ENCODE results near the gene TRAPPC3L. TPM values are rescaled to one million over a fixed set of nuclear protein-coding genes. Genes with fewer than 3 reads are reported as not detected.

TRAPPC3L gene
- total and polyA plus RNA-seq, 2 of the 8 experiments (the other 6 are each of a cell fraction or from before 2014, with no cell fraction given) = not detected

DNA sequence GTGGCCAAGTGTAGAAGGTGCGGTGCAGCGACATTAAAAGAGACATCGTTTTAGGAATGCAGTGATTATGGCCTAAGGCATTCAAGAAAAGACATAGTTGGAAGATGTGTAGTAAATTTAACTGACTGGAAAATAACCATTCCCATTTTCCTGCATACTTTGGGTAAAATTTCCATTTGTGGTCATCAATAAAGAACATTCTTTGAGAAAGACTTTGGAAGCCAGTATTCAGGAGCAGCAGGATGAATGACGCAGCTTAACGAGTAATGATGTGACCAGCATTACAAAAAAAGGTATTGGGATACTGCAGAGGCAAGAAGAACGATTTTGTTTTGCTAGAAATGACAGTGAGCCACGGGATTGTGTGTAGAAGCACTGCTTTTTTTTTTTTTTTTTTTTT, 18.8 kb upstream of the TRAPPC3L start:
- Histone ChIP-seq H3K4me2 (ENCODE audit: insufficient read depth in 1 of 2, low read depth in 2 of 2, low read length in 2 of 2) (no peak overlapping the region), H3K14ac (ENCODE audit: insufficient read length) (no peak overlapping the region), H3K27me3 (replicated peaks in 1 of 4; ENCODE audit: control insufficient read depth in 3 of 4, extremely low read depth in 1 of 4, insufficient read depth in 3 of 4, low read length in 3 of 4) (no peaks in the 10 kb centered on the region), H3K27ac (ENCODE audit: low read depth, low read length) (no peak overlapping the region), H2BK5ac (ENCODE audit: low read depth, low read length) (no peak overlapping the region), H3K56ac (replicated peaks; ENCODE audit: insufficient read length, low read depth, low read length) (no peak overlapping the region), H2AK5ac (ENCODE audit: low read depth, low read length) (no peak overlapping the region), H2BK12ac (ENCODE audit: low read depth, low read length) (no peak overlapping the region), H3K36me3 (ENCODE audit: control insufficient read depth in 2 of 4, insufficient read depth in 4 of 4, low read length in 3 of 4) (no peaks in the 10 kb centered on the region), H4K8ac (ENCODE audit: extremely low read depth, insufficient read depth, low read length) (no peak overlapping the region), H3K4me1 (replicated peaks in 1 of 4; ENCODE audit: control insufficient read depth in 3 of 4, insufficient read depth in 4 of 4, low read length in 3 of 4) (no peaks in the 10 kb centered on the region), H2BK15ac (ENCODE audit: low read length) (no peak overlapping the region), H3K9ac (replicated peaks in 1 of 4; ENCODE audit: extremely low read depth in 1 of 4, low read depth in 3 of 4, low read length in 3 of 4) (no peak overlapping the region), H4K5ac (ENCODE audit: insufficient read length, low read depth, low read length) (no peak overlapping the region), H4K20me1 (replicated peaks in 1 of 2; ENCODE audit: control insufficient read depth in 1 of 2, insufficient read depth in 2 of 2, low read length in 2 of 2) (no peaks in the 10 kb centered on the region), H2BK120ac (replicated peaks; ENCODE audit: low read depth, low read length) (no peak overlapping the region), H3K79me2 (ENCODE audit: control insufficient read depth in 1 of 2, insufficient read depth in 2 of 2, low read length in 2 of 2) (no peaks in the 10 kb centered on the region), H3K23me2 (ENCODE audit: low read depth, low read length) (no peaks in the 10 kb centered on the region), H3K4ac (replicated peaks; ENCODE audit: insufficient read length, low read depth, low read length) (no peak overlapping the region), H4K91ac (replicated peaks; ENCODE audit: insufficient read length, low read length) (no peak overlapping the region), H2AFZ (ENCODE audit: low read length) (no peak overlapping the region), H3K4me3 (ENCODE audit: extremely low read depth in 1 of 4, insufficient read depth in 2 of 4, low read depth in 3 of 4, low read length in 4 of 4) (no peak overlapping the region), H3K23ac (ENCODE audit: insufficient read length) (no peak overlapping the region), H3K18ac (ENCODE audit: extremely low read depth, low read length) (no peak overlapping the region), H3K9me3 (ENCODE audit: insufficient read depth in 2 of 2, low read depth in 1 of 2, low read length in 1 of 2) (no peaks in the 10 kb centered on the region), H3K79me1 (ENCODE audit: low read depth, low read length) (no peaks in the 10 kb centered on the region), H2BK20ac (ENCODE audit: low read length) (no peak overlapping the region)
- no peak for FAIRE-seq
- 98% methylated on average over 7 of the region's 7 CpGs; no CpG with 5 or more reads in 1 of the 2 experiments for WGBS, 2 experiments (ENCODE audit: extremely low coverage in 1 of 2, insufficient coverage in 1 of 2, insufficient read length in 1 of 2, insufficient replicate concordance in 2 of 2, low coverage in 1 of 2, low lambda C conversion rate in 2 of 2, missing lambda C conversion rate in 1 of 2)
- CTCF ChIA-PET (ENCODE audit: partially characterized antibody) = interaction anchor here (1.0 to 4.8 kb wide), 10 partner anchors 10 to 295 kb away, joined by 3 to 55 read pairs (median 8); partner anchors contain the start of genes CALHM4 and TRAPPC3L
- DNase-seq (ENCODE audit: low read depth in 1 of 2, low spot score in 2 of 2) = no peak
- POLR2A ChIA-PET (ENCODE audit: partially characterized antibody) = no interaction called here
- TF ChIP-seq FOSL1 (IDR thresholded peaks at IDR 0.05; ENCODE audit: insufficient read depth, low read depth, low read length) = no peak
- no peak for TF ChIP-seq NRF1 (IDR thresholded peaks at IDR 0.05; ENCODE audit: low read depth, low read length)
- no peak for TF ChIP-seq JUND (IDR thresholded peaks at IDR 0.05; ENCODE audit: low read length)
- no peak for TF ChIP-seq CHD2 (IDR thresholded peaks at IDR 0.05; ENCODE audit: low read length)

Measured in H1 (cell line).